H7 (cell line): ENCODE data around the gene NOTCH1. TPM values are rescaled to one million over a fixed set of nuclear protein-coding genes. Genes with fewer than 3 reads are reported as not detected.

ENCODE experiments used
- DNase-seq: peaks from one replicate; pipeline ENCODE4 v3.0.0; 2012
- H3K27me3 ChIP-seq: 2 replicates; pipeline ENCODE4 v1.6.0; 2011; ENCODE audit warnings: mild to moderate bottlenecking, low read length; ENCODE audit not compliant: control insufficient read depth, insufficient read depth
- H3K36me3 ChIP-seq: replicated peaks from 2 replicates; pipeline ENCODE4 v1.5.1; 2011; ENCODE audit warnings: low read length; ENCODE audit not compliant: control insufficient read depth, insufficient read depth
- H3K4me3 ChIP-seq: 2 replicates; pipeline ENCODE4 v1.5.1; 2011; ENCODE audit warnings: low read depth, mild to moderate bottlenecking, control low read depth, low read length, moderate library complexity; ENCODE audit not compliant: insufficient read depth
- total RNA-seq: library from RNA; depleted of rRNA; stranded (reverse); fragments of >200 nt; shearing (Covaris generic); gene quantifications from 2 replicates; pipeline ENCODE4 v1.2.3, GENCODE V29; 2014

NOTCH1 gene
- total RNA-seq, 1 experiment from 2014 or later = 33.3 TPM

DNA sequence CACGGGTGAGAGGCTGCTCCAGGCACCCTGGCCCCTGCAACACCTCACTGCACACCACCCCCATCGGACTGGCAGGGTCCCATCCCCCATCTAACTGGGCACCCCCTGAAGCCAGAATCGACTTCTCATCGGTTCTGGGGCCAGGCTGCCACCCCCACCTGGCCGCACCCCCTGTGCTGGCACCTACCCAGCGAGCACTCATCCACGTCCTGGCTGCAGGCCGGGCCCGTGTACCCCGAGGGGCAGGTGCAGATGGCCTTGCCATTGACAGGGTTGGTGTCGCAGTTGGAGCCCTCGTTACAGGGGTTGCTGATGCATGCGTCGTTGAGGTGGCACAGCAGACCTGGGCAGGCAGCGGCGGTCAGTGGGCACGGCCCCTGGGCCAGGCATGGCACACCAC is 27.9 kb downstream of the NOTCH1 start:
- Histone ChIP-seq H3K27me3 (no peaks in the 10 kb centered on the region), H3K36me3 (peaks cover 16% of the 10 kb centered on the region), H3K4me3 (no peak overlapping the region)
- DNase-seq = no peak

DNA sequence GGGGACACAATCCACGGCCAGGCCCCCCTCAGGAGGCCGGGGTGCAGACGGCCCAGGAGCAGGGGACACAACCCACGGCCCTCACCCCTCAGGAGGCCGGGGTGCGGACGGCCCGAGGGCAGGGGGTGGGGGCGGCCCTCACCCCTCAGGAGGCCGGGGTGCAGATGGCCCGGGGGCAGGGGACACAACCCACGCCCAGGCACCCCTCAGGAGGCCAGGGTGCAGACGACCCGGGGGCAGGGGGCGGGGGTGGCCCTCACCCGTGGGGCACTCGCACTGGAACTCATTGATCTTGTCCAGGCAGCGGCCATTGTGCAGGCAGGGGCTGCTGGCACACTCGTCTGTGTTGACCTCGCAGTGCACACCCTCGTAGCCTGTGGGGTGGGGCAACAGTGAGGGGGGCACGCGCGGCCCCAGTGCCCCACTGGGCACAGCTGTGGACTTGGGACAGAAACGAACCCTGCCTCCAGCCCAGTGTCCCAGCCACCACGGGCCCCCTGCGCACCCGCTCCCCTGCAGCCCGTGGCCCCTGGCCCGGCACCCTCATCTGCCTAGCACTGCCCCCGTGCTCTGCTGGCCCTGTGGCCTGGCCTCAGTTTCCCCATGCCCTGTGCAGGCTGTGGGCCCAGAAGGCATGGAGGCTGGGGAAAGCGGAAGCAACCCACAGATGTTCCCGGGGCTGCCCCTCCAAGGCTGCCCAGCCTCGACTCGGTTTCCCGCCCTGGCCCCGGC is 28.7 kb downstream of the NOTCH1 start:
- no peaks in the 10 kb centered on the region for H3K27me3 ChIP-seq
- H3K36me3 ChIP-seq = peaks cover 18% of the 10 kb centered on the region
- H3K4me3 ChIP-seq = no peak overlapping the region
- DNase-seq = peak; percentile 67

DNA sequence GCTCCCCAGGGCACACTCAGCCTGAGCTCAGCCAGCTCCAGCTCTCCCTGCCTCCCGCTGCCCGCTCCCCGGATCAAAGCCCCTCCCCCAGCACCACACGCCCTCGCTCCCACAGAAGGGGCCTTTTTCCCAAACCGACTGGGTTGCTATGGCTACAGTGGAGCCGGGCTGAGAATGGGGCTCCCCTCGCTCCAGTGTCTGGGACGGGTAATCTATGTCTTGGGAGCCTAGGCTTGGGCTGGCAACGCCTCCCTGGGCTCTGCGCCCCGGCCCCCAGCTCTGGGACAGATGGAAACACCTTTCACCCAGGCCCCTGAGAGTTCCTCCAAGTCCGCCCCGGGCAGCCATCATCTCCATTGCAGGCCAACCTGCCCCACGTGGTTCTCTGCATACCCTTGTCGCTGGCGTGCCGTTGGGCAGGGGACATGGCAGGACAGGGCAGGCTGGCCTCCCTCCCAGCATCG is 29.6 kb downstream of the NOTCH1 start:
- H3K36me3 ChIP-seq = peaks cover 19% of the 10 kb centered on the region
- H3K4me3 ChIP-seq = no peak overlapping the region
- DNase-seq = peak; percentile 71
- H3K27me3 ChIP-seq = no peaks in the 10 kb centered on the region

DNA sequence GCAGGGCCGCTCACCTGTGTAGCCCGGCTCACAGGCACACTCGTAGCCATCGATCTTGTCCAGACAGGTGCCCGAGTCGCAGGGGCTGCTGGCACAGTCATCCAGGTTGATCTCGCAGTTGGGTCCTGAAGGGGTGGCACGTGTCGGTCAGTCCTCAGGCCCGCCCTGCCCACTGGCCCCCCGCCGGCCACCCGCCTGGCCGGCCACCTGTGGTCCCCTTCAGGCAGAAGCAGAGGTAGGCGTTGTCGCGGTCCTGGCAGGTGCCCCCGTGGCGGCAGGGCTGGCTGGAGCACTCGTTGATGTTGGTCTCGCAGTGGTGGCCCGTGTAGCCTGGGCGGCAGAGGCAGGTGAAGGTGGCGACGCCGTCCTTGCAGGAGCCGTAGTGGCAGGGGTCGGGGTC is 30.6 kb downstream of the NOTCH1 start:
- DNase-seq = no peak
- H3K27me3 ChIP-seq = no peaks in the 10 kb centered on the region
- H3K36me3 ChIP-seq = peaks cover 24% of the 10 kb centered on the region
- no peak overlapping the region for H3K4me3 ChIP-seq

DNA sequence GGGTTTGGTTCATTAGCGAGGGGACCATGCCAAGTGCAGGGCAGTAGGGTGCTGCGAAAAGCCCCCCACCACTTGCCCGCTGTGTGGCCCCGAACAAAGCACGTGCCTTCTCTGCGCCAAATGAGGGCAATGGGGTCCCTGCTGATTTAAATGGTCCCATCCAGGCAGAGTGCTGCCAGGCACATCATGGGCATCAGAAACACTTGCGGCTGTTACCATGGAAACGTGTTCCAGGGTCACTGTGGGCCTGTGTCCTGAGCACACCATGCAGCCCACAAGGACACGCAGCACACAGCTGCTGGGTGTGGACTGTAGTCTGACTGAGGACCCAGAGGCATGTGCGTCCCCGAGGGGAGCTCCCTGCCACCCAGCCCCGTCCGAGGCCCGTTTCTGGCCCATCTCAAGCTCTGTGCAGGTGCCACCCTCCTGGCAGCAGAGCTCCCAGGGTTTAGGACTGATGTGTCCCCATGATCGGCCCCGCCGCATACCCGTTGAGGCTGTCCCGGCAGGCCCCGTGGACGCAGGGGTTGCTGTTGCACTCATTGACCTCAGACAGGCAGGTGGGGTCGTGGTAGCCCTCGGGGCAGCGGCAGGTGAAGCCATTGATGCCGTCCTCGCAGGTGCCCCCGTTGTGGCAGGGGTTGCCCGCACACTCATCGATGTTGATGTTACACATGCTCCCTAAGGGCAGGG is 31.7 kb downstream of the NOTCH1 start:
- peak; percentile 62 for DNase-seq
- no peaks in the 10 kb centered on the region for H3K27me3 ChIP-seq

DNA sequence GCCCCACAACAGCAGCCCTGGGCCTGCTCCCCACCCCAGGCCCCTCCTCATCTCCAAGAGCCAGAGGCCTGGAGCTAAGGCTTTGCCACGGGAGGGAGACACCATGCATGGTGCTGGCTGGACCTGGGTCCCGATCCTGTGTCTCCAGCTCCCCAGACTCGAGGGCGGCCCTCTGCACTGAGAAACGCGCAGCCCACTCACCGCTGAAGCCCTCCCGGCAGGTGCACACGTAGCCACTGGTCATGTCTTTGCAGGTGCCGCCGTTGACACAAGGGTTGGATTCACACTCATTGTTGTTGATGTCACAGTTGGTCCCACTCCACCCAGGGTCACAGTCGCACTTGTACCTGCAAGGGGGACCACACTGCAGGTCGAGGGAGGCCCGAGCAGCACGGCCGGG is 32.7 kb downstream of the NOTCH1 start:
- Histone ChIP-seq H3K4me3 (no peak overlapping the region), H3K36me3 (peaks cover 27% of the 10 kb centered on the region), H3K27me3 (no peaks in the 10 kb centered on the region)
- peak; percentile 66 for DNase-seq

More for the DNA sequence above, 31.7 kb downstream of the NOTCH1 start:
- Histone ChIP-seq H3K36me3 (peaks cover 28% of the 10 kb centered on the region), H3K4me3 (no peak overlapping the region)

DNA sequence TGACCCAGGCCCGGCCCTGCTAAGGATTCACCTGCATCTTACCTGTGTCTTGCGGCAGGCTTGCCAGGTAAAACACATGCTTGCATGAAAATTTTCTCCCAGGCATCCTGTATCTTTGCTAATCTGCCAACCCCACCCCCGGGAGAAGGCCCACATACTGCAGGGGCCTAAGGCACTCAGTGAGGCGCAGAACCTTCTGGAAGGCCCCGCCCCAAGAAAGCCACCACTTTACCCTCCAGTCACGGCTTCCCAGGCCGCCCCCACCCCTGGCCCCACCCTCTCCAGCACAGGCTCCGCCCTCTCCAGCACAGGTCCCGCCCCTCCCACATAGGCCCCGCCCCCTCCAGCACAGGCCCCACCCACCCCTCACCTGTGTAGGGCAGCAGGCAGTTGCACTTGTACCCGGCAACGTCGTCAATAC is 33.2 kb downstream of the NOTCH1 start:
- no peaks in the 10 kb centered on the region for H3K27me3 ChIP-seq
- H3K4me3 ChIP-seq = no peak overlapping the region
- no peak for DNase-seq
- peaks cover 25% of the 10 kb centered on the region for H3K36me3 ChIP-seq

DNA sequence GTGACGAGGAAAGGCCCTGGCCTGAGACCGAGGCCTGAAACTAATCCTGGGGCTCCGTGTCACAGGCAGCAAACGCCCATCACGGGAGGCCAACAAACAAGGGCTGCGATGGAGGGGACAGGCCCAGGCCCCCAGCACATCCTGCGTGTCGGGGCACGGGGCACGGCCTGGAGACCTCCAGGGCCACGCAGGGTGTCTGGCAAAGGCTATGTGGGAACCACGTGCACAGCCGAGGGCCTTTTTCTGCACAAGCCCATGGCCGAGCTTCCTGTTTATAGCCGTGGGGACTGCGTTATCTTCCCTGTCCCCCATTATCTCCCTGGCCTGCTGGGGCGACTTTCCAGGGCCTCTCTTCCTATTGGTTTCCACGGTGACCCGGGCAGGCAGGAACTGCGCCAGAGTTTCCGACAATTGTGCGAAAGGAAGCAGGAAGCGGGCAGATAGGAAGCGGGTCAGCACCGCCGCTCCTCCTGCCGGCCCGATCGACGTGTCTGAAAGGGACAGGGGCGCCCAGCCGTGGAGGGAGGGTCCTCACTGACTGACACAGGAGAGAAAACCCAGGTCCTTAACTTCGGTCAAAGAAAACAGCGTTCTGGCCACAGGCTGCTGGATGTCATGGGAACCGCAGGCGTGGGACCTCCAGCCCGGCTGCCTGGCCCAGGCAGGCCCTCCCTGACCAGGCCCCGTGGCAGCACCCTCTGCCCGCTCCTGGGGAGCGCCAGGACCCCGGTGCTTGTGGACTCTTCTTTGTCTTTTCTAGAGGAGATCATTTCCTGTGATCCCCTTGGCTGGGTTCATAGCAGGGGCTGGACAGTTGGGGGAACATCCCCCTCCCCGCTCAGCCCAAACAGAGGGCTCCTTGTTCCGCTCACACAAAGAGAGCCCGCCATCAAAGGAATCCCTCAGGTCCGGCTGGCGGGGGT is 33.9 kb downstream of the NOTCH1 start:
- Histone ChIP-seq H3K36me3 (peaks cover 30% of the 10 kb centered on the region), H3K4me3 (no peak overlapping the region), H3K27me3 (no peaks in the 10 kb centered on the region)
- peak; percentile 74 for DNase-seq

DNA sequence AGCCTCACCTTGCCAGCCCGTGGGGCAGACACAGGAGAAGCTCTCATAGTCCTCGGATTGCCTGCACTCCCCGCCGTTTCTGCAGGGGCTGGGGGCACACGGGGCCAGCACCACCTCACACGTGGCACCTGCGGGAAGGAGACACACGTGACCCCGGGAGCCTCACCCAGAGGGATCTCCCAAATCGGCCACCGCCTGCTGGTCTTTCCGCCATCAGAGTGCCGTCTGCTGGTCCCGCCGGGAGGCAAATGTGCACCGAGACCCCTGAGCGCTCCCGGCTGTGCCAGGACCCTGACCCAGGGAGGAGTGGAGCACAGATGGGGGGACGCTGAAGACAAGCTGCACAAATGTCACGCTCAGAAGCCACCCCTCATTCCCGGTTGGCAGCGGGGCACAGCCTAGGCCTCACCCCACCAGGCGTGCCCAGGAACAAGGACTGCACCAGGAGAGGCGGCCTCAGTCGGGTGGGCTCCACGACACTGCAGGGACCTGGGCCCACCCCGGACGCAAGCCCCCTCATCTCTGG is 34.6 kb downstream of the NOTCH1 start:
- no peaks in the 10 kb centered on the region for H3K27me3 ChIP-seq
- H3K36me3 ChIP-seq = peaks cover 30% of the 10 kb centered on the region

DNA sequence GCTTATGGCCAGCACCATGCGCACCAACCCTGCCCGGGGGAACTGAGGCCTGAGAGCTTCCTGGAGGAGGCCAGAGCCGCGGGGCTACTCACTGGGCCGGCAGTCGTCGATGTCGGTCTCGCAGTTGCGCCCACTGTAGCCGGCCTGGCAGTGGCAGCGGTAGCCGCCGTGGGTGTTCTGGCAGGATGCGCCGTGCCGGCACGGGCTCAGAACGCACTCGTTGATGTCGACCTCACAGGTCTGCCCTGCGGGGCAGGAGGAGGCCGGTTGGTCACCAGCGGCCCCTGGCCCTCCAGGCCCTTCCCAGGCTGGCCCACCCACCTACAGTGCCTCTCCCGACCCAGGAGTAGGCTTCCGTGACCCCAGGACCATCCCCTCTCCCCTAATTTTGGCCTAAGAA is 35.3 kb downstream of the NOTCH1 start:
- Histone ChIP-seq H3K27me3 (no peaks in the 10 kb centered on the region), H3K36me3 (peaks cover 32% of the 10 kb centered on the region), H3K4me3 (no peak overlapping the region)
- peak; percentile 61 for DNase-seq

More for the DNA sequence above, 34.6 kb downstream of the NOTCH1 start:
- peak; percentile 62 for DNase-seq
- no peak overlapping the region for H3K4me3 ChIP-seq

DNA sequence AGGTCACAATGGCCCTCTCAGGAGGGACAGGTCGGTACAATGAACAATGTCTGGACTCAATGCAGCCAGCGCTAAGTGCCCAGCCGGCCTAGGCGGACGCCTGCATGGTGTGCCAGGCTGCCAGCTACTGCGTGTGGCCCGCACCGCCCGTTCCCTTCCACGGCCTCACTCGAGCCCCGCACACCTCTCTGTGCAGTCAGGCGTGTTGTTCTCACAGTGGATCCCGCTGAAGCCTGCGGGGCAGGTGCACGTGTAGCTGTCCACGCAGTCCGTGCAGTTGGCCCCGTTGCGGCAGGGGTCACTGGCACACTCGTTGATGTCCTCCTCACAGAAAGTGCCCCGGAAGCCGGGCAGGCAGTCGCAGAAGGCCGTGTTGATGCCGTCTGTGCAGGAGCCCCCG is 36.3 kb downstream of the NOTCH1 start:
- Histone ChIP-seq H3K27me3 (no peaks in the 10 kb centered on the region), H3K36me3 (peaks cover 29% of the 10 kb centered on the region)
- DNase-seq = no peak

DNA sequence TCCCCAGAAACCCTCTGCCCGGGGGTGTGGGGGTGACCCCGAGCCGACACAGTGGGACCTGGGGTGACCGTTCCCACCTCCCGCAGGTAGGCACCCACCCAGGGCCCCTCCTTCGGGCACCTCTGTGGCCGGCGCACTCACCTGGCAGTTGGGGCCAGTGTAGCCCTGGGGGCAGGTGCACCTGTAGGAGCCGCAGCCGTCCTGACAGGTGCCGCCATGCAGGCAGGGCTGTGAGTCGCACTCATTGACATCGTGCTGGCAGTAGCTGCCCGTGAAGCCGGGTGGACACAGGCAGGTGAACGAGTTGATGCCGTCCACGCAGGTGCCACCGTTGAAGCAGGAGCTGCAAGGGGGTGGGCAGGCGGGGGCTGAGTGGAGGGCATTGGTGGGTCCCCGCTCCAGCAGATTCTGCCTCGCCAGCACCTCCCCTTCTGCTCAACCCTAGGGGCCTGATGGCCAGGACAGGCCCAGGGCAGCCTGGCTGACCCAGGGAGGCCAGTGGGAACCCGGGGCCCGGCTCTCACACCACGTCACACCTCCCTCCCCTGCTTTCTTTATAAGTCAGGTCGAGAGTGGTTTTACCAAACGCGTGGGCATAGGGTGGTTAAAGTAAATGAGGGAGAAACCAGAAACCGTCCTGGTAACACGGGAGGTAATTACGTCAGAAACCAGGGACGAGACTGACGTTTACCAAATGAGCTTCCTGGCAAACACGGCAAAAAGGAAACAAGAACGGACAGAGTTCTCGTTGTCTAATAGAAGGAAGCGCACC is 36.9 kb downstream of the NOTCH1 start:
- H3K36me3 ChIP-seq = peaks cover 28% of the 10 kb centered on the region
- DNase-seq = no peak

More for the DNA sequence above, 36.3 kb downstream of the NOTCH1 start:
- H3K4me3 ChIP-seq = no peak overlapping the region

DNA sequence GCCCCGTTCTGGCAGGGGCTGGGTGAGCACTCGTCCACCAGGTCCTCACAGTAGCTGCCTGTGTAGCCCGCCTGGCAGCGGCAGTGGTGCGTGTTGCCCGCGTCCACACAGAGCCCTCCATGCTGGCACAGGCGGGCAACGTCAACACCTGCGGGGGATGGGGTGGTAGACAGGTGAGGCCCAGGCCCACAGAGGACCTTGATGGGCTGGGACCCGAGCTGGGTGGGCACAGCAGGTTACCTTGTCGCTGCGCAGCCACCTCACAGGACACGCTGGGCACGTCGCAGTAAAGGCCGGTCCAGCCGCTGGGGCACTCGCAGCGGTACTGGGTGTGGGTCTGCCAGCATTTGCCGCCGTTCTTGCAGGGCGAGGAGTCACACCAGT is 37.9 kb downstream of the NOTCH1 start:
- peak; percentile 62 for DNase-seq
- peaks cover 28% of the 10 kb centered on the region for H3K36me3 ChIP-seq
- no peak overlapping the region for H3K4me3 ChIP-seq
- H3K27me3 ChIP-seq = no peaks in the 10 kb centered on the region

More for the DNA sequence above, 36.9 kb downstream of the NOTCH1 start:
- H3K27me3 ChIP-seq = no peaks in the 10 kb centered on the region
- H3K4me3 ChIP-seq = no peak overlapping the region
